GM12875 (cell line): ENCODE measurements around the gene BIN1.

ENCODE experiments used
- H3K4me3 ChIP-seq: one replicate; pipeline ENCODE4 v1.5.1; 2011; ENCODE audit warnings: low read depth, low read length, control low read depth
- CTCF ChIP-seq: IDR thresholded peaks from 2 replicates; pipeline ENCODE4 v1.5.1; 2011; ENCODE audit warnings: low read depth, mild to moderate bottlenecking, control low read depth, inconsistent platforms, low read length, moderate library complexity, borderline replicate concordance; ENCODE audit not compliant: insufficient read depth

Gene BIN1

GRCh38 chr2:127060264-127060945 is 46.5 kb downstream of the BIN1 start:
- no peak overlapping the region for H3K4me3 ChIP-seq
- no peak for TF ChIP-seq CTCF

GRCh38 chr2:127059559-127059958 is 47.4 kb downstream of the BIN1 start:
- no peak overlapping the region for H3K4me3 ChIP-seq
- no peak for TF ChIP-seq CTCF

GRCh38 chr2:127058954-127059252 is 48.1 kb downstream of the BIN1 start:
- no peak overlapping the region for H3K4me3 ChIP-seq
- no peak for TF ChIP-seq CTCF

GRCh38 chr2:127058246-127058953 is 48.6 kb downstream of the BIN1 start:
- no peak overlapping the region for H3K4me3 ChIP-seq
- no peak for TF ChIP-seq CTCF

- TF ChIP-seq CTCF = no peak
- no peak overlapping the region for H3K4me3 ChIP-seq
Observed at GRCh38 chr2:127057371-127058245, 49.3 kb downstream of the BIN1 start.

- H3K4me3 ChIP-seq = no peak overlapping the region
- no peak for TF ChIP-seq CTCF
Observed at GRCh38 chr2:127056631-127057370, 50.2 kb downstream of the BIN1 start.
